Measurements from ENCODE around the gene CRYBG1. TPM values are rescaled to one million over a fixed set of nuclear protein-coding genes. Genes with fewer than 3 reads are reported as not detected.

Gene CRYBG1
- total RNA-seq, 4 donors from 2014 or later = 14.9 to 36.9 (median 20.7) TPM

DNA sequence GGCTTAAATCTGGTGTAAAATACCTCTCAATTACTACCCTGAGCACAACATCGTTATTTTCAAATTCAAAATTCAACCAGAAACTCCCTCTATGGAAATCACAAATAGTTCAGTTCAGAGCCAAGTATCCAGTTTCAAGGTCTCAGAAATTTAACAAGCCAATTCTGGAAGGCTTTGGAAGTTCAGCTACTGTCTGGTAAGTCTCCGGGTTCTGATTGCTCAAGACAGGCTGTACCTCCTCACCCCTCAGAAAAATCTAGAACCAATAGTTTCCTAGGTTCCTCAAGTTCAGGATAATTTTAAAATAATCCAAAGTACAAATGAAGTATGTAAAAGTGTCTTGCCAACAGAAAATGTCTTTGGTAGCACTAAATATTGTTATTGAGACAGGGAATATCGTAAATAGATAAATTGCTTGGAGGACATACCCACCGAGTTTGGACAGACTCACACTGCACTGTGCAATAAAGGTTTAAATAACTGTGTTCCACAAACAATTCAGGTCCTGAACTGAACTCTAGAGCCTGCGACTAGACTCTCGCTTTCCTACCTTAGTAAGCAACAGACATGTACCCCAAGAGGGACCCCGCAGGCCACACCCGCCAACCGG lies 35.7 kb upstream of the CRYBG1 start:
- no peak for TF ChIP-seq CTCF (IDR thresholded peaks at IDR 0.05)
- DNase-seq (ENCODE audit: low spot score) (no peak), ATAC-seq (ENCODE audit: low FRiP score) (peak; percentile 27)

- no peak for TF ChIP-seq CTCF (IDR thresholded peaks at IDR 0.05)
- peak; percentile 99 for DNase-seq (ENCODE audit: low spot score)
- peak; percentile 98 for ATAC-seq (ENCODE audit: low FRiP score)
These were observed 35.0 kb upstream of the CRYBG1 start, which contains the start of gene ATG5 for GRCh38 chr6:106325336-106326178. Gene ATG5 (minus strand): TSS chr6:106325760. CDS start chr6:106316208, 9,552 bp downstream.

DNA sequence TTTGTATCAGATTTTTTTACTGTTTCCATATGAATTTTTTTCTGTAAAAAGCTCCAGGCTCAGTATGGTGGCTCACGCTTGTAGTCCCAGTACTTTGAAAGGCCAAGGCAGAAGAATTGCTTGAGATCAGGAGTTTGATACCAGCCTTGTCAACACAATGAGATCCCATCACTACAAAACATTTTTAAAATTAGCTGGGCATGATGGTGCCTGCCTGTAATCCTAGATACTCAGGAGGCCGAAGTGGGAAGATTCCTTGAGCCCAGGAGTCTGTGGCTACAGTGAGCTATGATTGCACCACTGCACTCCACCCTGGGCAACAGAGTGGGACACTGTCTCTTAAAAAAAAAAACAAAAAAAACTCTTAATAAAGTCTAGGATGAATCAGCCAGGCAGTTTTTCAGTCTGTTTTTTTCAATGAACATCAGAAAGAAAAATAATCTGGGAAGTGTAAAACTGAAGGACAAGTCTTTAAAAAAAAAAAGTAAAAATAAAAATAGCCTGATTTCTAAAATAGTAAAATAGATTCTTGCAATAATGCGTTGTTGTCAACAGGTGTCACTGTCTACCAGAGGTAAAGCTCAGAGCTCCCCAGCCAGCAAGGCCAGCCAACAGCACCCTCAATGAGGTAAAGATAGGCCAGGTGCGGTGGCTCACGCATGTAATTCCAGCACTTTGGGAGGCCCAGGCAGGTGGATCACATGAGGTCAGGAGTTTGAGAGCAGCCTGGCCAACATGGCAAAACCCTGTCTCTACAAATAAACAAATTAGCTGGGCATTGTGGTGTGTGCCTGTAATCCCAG lies 25.7 kb upstream of the CRYBG1 start:
- DNase-seq (ENCODE audit: low spot score) (no peak), ATAC-seq (ENCODE audit: low FRiP score) (peak; percentile 59)
- TF ChIP-seq CTCF (IDR thresholded peaks at IDR 0.05) = no peak

DNA sequence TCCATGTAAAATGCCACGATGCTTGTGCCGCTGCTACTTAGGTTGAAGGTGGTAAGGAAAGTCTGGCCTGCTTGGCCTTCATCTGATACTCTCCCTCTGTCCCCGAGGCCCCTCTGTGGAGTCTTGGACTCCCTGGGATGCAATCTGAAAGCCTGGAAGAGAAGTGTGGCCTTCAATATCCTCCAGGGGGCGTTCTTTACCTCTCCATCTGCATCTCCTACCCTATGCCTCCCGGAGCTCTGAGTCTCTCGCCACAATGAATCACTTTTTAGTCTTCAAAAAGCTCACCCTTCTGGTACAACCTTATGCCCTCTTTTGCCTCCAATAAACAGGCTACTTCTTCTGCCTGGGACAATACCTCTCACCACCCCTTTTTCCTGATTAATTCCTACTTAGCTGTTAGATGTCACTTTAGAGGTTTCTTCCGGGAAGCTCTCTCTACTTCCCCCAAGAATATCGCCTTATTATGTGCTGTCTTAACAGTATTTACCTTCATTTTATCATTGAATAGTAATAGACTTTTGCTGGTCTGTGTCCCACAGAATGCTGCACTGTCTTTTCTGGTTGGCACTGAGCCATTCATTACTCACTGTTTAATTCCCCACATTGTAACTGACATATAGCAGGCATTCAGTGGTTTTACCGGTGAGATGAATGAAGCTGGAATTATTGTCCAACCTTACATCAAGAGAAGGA lies 21.0 kb upstream of the CRYBG1 start:
- no peak for TF ChIP-seq CTCF (IDR thresholded peaks at IDR 0.05)
- no peak for DNase-seq (ENCODE audit: low spot score)
- ATAC-seq (ENCODE audit: low FRiP score) = peak; percentile 77

DNA sequence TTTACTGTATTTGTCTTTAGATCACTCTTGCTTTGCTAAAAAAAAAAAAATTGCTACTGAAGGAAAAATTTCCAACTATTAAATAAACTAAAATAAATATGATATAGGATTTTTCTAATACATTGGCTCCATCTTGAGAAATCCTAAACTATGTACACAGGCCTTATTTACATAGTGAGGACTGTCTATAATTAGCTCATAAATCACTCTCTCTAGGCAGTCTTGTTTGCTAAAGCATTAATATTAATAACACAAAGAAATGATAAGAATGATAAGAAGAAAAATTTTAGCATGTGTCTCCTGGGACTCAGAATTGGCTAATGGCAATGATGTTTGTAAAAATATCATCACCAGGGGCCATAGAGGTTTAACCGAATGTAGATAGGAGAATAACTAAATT lies 13.3 kb upstream of the CRYBG1 start:
- TF ChIP-seq CTCF (IDR thresholded peaks at IDR 0.05) = no peak
- DNase-seq (ENCODE audit: low spot score) (no peak), ATAC-seq (ENCODE audit: low FRiP score) (no peak)

DNA sequence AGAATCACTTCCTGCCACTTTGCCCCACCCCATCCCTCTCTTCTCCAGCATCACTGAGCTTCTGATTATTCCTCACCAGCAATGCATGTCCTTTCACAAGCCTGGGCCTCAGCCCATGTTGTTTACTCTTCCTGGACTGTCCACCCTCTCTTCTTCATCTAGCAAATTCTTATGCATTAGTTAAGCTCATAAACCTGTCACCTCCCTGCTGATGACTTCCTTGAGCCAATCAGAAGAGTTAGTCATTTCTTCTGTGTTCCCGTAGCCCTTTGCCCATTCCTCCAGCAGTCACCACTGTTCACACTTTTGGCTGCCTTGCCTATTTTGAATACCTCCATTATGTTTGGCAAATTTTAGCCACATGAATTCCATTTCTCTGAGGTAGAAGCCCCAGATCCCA lies 4.1 kb upstream of the CRYBG1 start:
- TF ChIP-seq CTCF (IDR thresholded peaks at IDR 0.05) = no peak
- no peak for DNase-seq (ENCODE audit: low spot score)
- no peak for ATAC-seq (ENCODE audit: low FRiP score)

Data from omental fat pad (tissue), 4 donors.